ENCODE data around the gene MBP. TPM values are rescaled to one million over a fixed set of nuclear protein-coding genes. Genes with fewer than 3 reads are reported as not detected.

The MBP gene
- total RNA-seq, 2 donors from 2014 or later, result 41.6 to 42.1 TPM

DNA sequence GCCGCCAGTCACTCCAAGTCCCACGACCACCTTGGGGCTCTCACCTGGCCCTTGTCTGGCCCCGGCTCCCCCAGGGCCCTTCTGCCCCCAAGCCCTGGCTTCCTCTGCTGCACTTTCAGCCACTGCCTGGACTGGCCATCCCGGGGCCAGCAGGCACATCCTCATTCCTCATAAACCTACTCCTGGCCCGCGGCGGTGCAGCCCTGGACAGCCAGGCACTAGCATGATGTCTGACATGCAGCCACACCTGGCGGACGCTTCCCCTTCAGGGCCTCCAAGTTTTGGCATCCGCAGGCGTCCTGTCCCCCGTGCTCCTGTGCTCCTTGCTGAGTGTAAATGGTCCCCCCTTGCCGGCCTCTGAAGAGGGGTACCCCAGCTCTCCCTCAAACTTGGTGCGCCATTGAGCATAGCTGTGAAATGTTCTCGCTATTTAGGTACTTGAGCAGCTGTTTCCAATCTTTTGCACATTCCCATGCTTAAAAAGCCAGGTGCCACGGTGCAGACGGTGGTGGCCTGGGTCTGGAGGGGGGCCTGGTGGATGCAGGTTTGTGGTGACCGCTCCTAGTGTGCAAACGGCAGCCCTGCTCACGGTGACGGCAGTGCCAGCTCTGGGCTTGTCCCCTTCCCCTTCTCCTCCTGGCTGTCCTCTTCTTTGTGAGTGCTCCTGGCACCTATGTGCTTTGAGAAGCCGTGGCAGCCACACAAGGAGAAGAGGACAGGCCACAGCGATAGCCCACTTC, 123.8 kb downstream of the MBP start:
- DNase-seq (ENCODE audit: low spot score), result no peak
- intact Hi-C loops (cut with DNase I), result loop anchor here in 1 of 2 donors (10.0 kb wide), 1 partner anchor 126 kb away; the partner anchor contains the start of gene MBP

DNA sequence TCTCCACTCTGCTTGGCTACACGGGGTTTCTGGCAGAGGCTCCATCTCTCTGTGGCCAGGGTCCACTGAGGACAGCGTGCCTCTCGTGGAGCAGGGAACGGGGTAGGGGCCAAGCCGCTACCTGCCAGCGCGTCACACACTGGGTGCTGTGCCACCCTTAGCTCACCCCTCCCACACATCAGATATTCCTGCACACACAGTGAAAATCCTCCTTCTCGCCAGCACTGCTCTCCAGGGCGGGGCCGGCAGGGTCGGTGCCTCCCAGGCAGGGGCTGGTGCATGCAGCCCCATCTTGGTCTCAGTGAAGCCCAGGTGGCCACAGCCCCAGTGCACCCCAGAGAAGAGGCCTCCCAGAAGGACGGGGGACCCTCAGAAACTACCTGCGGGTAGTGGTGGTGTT, 124.6 kb downstream of the MBP start:
- intact Hi-C loops (cut with DNase I), result loop anchor here in 1 of 2 donors (10.0 kb wide), 1 partner anchor 127 kb away; the partner anchor contains the start of gene MBP
- no peak for DNase-seq (ENCODE audit: low spot score)

DNA sequence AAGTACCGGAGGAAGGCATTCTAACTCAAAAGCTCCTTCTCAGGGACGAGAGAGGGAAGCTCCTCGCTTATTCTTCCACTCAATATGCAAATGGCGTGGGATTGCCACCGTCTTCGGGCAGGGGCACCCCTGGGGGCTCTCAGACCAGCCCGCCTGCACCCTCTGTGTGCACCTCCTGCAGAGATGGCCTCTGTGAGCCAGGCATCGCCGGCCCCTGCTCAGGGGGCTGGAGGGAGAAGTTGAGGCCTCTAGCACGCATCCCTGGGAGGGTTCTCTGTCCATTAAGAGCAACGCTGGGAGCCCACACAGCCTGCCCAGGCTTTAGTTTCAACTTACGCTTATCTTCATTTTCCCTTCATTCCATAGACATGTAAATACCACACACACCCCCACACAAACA, 125.3 kb downstream of the MBP start:
- intact Hi-C loops (cut with DNase I), result loop anchor here in 1 of 2 donors (10.0 kb wide), 1 partner anchor 128 kb away; the partner anchor contains the start of gene MBP
- DNase-seq (ENCODE audit: low spot score), result no peak

DNA sequence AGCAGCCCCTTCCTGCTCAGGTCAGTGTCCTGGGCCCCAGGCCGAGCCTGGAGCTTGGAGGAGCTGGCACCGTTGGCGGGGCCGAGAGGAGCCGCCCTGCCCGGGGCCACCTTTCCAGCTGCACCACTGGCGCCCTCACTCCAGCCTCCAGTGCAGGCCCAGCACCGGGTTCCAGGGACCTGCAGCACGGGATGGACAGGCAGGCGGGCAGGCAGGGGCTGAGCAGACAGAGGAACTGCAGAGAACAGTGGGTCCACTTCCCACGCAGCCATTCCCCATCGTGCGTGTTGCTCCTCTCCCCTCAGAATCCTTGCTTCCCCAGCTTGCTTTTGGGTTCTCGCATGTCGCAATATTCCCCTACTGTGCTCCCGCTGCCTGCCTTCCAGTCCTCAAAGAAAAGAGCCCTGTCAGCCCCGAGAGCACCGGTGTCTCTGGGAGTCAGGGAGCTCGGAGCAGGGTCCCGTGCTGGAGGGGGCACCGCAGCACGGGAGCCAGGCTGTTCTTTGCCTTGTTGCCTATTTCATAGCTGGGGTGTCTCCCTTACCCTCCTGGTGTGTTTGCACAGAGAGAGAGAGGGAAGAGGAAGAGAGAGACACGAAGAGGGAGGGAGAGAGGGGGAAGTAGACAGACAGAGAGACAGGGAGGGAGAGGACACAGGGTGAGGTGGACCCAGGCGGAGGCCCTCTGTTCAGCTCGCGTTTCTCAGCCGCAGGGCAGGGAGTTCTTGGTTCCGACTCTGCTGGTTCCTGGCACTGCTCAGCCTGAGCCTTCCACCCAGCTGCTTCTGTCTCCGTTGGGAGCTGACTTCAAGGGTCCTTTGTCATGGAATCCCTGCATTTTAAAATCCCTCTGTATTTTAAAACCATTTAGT, 126.0 kb downstream of the MBP start:
- intact Hi-C loops (cut with DNase I), result loop anchor here in 1 of 2 donors (10.0 kb wide), 1 partner anchor 128 kb away; the partner anchor contains the start of gene MBP
- DNase-seq (ENCODE audit: low spot score), result no peak

DNA sequence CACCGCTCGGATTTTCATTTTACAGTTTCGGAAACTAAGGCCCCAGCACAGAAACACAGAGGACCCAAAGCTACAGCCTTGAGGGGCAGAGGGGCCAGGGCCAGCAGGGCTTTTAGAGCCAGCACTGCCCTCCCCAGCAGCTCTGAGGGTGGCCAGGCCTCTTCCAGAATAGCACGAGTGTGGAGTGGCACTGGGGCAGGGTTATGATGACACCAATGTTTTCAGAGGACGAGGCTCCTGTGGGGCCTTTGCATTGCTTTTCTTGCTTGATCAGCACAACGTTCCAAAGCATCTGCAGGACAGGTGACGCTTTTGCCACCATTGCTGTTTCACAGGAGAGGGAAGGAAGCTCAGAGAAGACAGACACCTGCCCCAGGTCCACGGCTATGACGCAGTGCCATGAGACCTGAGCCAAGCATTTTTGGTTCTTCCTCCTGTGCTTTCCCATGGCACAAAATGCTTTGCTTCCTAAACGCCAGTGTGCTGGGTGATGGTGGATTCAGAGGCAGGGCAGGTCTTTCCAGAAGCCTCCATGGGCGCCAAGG, 126.9 kb downstream of the MBP start:
- intact Hi-C loops (cut with DNase I), result loop anchor here in 1 of 2 donors (10.0 kb wide), 1 partner anchor 129 kb away; the partner anchor contains the start of gene MBP

DNA sequence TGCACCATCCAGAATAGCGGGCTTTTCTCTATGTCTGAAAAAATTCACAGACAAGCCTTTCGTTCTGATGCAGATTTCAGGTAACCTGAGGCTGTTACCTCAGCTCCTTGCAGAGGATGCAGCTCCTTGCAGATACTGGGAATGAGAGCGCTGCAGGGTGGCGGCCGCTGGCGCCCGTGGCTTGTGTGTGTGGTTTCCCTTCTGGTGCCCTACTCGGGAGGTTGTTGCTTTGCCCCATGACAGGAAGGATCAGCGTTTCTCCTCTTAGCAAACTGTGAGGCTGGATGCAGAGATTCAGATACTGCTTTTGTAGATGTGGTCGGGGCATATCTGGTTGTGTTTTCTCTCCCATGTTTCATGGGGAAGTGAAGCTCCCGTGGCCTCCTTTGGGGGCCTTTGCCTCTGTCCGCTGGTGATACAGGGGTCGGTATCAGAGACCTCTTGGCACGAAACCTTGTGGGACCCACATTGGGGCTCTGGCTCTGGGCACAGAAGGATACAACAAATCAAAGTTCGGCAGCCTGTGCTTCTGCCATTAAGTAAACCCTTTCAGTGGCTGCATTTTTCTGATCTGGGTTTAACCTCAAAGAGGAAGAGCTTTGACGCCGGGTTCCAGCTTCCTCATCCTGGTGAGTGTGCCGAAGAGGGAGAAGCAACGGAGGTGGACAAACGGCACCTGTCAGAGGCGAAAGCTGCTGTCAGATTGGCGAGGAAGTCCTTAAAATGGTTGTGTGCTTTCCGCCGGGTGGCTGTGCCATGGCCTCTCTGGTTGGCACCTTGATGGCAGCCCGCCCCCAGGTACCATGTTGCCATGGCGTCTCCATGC, 127.8 kb downstream of the MBP start:
- no peak for DNase-seq (ENCODE audit: low spot score)
- intact Hi-C loops (cut with DNase I), result loop anchor here (5.0 to 10.0 kb wide), 4 partner anchors 48 to 208 kb away; partner anchors contain the start of gene MBP (in 1 of the 2)

More for the DNA sequence above, 126.9 kb downstream of the MBP start:
- DNase-seq (ENCODE audit: low spot score), result no peak

DNA sequence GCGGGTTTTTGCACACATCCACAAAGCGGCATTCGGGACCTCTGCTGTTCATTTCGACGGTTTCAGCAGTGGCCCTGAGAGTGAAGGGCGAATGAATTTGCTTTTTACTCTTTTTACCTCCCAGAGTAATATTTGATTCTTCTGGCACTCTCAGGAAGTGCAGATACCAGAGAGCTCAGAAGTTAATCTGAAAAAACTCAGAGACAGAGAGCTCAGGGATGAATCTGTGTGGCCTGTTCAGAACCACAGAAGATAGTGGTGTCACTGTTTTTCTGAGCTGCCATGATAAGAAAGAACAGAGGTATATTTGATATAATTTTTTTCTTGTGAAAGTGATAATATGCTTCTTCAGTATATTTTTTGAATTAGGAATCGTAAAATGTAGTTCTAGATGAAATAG, 129.3 kb downstream of the MBP start:
- intact Hi-C loops (cut with DNase I), result loop anchor here (5.0 to 10.0 kb wide), 4 partner anchors 49 to 209 kb away; partner anchors contain the start of gene MBP (in 1 of the 2)

DNA sequence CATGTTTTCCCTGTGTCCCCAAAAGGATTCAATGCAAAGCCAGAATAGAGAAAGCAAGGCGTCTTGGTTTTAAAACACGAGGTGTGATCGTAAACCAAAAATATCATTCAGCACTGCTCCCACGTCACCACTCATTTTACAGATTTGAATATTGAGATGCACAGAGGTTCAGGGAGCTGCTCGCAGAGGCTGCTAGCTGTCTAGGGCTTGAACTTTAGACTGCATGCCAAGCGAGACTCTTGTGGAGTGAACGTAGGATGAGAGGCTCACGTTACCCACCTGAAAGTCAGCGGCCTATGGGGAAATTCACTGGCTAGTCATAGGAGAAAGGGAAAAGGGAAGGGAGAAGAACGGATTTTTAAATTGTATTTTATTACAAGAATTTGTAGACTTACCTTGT, 130.1 kb downstream of the MBP start:
- intact Hi-C loops (cut with DNase I), result loop anchor here (5.0 to 10.0 kb wide), 4 partner anchors 50 to 210 kb away; partner anchors contain the start of gene MBP (in 1 of the 2)
- DNase-seq (ENCODE audit: low spot score), result no peak

More for the DNA sequence above, 129.3 kb downstream of the MBP start:
- no peak for DNase-seq (ENCODE audit: low spot score)

DNA sequence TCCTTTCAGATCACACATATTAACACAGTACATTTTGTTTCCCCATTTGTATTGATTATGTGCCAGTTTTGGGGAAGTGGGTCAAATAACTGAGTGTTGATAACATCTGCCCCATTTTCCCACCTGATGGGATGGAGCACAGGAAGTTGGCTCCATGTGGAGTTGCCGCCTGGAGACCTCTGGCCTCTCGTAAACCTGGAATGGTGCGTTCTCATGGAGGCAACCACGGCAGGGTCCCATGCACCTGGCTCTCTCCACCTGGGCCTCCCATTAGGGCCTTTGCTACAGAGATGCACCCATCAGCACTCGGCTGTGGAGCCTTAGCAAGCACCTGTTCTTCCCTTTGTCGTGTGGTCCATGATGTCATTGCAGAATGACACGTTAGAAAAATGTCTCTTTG, 130.6 kb downstream of the MBP start:
- intact Hi-C loops (cut with DNase I), result loop anchor here (5.0 to 10.0 kb wide), 4 partner anchors 50 to 210 kb away; partner anchors contain the start of gene MBP (in 1 of the 2)
- no peak for DNase-seq (ENCODE audit: low spot score)

DNA sequence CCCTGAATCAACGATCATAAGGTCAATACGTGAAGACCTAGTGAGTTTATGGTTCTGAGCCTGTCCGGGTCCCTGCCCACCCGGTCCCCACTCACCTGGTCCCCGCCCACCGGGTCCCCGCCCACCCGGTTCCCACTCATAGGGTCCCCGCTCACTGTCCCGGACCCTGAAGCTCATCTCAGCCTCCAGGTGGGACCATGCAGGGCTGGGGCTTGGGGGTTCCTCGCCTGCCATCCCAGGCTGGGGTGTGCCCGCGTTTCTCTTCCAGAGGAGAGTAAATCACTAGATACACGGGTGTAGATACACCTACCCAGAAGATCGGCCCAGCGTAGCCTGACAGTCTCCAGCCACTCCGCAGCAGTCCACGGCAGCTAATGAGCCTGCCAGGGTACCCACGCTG, 131.5 kb downstream of the MBP start:
- intact Hi-C loops (cut with DNase I), result loop anchor here (5.0 to 10.0 kb wide), 4 partner anchors 51 to 211 kb away; partner anchors contain the start of gene MBP (in 1 of the 2)
- DNase-seq (ENCODE audit: low spot score), result no peak

DNA sequence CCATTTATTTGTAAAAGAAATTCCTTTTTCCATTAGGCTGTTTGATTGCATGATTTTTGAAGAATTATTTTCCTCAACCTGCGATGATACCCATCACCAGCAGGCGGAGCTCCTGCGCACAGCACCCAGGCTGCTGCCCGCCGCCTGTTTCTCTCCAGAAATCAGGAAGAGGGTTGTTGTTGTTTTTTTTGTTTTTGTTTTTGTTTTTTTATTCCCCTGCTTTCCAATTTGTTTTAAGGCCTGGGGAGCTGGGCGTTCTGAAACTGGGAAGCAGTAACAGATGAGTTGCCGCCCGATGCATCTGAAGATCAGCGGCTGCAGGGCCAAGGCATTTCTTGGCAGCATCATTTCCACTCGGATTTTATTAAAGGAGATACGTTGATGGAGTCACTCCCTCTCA, 132.1 kb downstream of the MBP start:
- no peak for DNase-seq (ENCODE audit: low spot score)
- intact Hi-C loops (cut with DNase I), result loop anchor here (5.0 to 10.0 kb wide), 4 partner anchors 52 to 212 kb away; partner anchors contain the start of gene MBP (in 1 of the 2)

DNA sequence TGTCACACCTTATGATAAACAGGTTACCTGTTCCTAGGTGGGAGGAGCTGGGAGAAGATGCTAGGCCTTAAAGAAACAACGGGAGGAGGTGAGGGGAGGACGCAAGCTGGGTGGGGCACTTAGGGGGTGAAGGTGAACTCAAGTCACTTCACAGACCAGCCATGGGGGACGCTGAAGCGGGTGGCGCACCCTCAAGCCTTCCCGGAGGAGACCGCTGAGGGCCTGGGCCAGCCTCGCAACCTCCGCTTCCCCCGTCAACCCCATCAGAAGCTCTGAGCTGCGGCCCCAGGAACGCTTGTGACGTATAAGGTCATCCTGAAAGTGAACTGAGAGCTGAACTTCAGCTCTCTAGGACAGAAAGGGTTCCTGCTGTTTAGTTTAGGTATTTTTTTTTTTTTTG, 133.5 kb downstream of the MBP start:
- intact Hi-C loops (cut with DNase I), result loop anchor here in 1 of 2 donors (5.0 kb wide), 1 partner anchor 208 kb away; no protein-coding TSS in a partner anchor
- DNase-seq (ENCODE audit: low spot score), result no peak

DNA sequence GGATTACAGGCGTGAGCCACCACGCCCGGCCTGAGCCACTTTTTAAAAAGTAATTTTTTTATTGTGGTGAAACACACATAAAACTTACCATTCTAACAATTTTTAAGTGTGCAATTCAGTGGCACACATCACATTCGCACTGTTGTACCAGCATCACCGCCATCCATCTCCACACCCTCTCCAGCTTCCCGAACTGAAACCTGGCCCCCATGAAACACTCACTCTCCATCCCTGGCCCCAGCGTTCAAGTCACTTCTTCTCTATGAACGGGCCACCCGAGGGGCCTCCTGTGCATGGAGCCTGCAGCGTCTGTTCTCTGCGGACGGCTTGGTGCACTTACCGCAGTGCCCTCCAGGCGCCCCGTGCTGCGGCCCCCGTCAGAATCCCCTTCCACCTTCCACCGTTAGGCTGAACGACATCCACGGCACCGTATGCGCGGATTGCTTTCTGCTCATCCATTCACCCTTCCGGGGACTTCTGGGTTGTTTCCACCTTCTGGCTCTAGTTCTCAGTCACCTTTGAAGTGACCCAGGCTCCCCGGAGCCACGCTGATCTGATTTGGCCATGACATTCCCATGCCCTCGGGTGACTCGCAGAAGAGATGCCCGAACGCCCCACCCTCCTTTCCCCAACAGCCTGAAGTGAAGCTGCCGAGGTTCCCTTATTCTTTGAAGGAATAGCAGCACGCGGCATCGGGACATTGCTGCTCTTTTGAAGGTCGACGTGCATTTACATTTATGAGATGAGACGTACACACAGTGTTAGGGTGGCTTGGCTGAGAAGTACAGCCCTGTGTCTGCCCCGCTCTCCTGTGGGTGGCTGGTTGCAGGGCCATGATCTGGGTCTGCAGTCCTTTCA, 134.4 kb downstream of the MBP start:
- intact Hi-C loops (cut with DNase I), result loop anchor here in 1 of 2 donors (5.0 kb wide), 1 partner anchor 209 kb away; no protein-coding TSS in a partner anchor
- no peak for DNase-seq (ENCODE audit: low spot score)

DNA sequence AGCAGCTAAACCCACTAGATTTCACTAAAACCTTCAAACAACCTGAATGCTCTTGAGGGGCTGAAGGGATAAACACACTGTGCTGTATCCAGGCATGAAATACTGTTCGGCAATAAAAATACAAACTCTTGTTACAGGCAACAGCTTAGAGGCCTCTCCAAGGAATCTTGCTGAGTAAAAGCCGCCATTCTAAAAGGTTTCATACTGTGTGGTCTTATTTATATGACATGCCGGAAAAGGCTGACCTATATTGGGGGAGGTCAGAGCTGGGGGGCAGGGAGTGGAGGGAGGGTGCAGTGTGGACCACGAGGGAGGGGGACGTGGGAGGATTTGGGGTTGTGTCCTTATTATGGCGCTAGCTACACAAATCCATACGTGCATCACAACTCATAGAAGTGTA, 136.2 kb downstream of the MBP start:
- intact Hi-C loops (cut with DNase I), result loop anchor here in 1 of 2 donors (5.0 kb wide), 1 partner anchor 211 kb away; no protein-coding TSS in a partner anchor

DNA sequence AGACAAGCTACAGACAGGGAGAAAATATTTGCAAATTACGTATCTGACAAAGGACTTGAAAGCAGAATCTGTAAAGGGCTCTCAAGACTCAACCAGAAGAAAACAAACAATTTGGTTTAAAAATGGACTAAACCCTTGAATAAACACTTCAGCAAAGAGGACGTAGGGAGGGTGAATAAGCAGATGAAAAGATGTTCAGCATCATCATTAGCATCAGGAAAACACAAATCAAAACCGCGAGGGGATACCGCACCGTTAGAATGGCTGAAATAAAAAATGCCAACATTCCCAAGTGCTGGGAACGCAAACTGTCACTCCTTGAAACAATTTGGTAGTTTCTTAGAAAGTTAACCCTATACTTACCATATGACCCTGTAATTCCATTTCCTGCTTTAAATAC, 136.7 kb downstream of the MBP start:
- intact Hi-C loops (cut with DNase I), result loop anchor here in 1 of 2 donors (5.0 kb wide), 1 partner anchor 211 kb away; no protein-coding TSS in a partner anchor
- no peak for DNase-seq (ENCODE audit: low spot score)

More for the DNA sequence above, 136.2 kb downstream of the MBP start:
- DNase-seq (ENCODE audit: low spot score), result no peak

DNA sequence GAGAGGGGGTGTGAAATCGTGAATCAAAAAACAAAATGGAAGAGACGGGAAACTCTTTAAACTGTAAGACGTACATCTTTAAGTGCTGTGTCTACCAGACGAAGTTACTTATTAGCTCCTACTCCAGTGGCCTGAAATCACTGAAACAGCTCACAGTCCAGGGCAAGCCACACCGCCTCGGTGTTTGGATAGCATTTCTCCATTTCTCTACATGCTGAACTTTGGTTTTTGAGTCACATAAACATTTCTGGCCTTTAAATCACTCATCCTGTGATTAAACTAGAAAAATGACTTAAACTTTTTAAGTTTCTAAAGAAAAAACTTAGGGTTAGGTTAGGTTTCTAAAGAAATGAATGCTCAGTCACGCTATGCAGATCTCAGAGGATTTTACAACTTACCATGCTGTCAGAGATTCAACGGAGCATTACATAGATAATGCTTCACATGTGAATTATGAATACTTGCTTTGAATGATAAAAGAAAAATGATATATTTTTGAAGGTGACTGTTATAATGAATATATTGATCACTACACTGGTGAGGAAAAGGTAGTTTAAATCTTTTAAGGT, 138.4 kb downstream of the MBP start:
- DNase-seq (ENCODE audit: low spot score), result no peak
- intact Hi-C loops (cut with DNase I), result no loop called here

DNA sequence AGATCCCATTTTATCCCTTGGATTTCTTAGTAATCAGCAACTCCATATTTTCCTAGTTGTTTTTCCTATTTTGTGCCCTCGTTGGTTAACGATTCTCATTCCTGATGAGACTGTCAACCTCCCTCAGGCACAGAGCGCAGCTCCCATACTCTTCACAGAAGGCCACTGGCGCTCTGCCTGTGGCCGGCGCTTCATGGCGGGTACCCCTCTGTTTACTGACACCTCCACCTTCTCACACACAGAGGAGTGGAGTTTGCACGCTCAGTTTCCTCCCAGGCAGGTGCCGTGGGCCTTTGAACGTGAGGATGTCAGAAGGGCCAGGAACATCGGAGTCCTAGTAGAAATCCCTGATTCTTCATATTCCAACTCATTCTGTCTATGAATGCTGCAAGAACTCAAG, 139.0 kb downstream of the MBP start:
- intact Hi-C loops (cut with DNase I), result no loop called here
- DNase-seq (ENCODE audit: low spot score), result no peak

All from posterior vena cava (tissue), 2 donors.